ENCODE results near the gene ZNHIT2.

DNA sequence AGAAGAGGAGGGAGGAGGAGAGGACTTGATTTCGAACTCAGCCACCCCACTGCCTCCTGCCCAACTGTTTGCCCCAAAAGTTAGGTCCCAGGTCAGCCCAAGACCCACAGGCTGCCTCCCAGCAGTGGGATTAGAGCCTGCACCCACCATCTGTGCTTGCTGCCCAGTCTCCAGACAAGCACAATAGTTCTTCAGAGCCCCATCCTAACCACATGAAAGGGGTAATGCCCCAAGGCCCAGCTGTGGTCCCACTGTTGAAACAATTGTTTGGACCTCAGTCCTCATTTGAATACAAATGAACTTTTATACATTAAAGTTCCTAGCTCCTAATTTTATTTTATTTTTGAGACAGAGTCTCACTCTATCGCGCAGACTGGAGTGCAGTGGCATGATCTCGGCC is 26.9 kb downstream of the ZNHIT2 start:
- TF ChIP-seq SREBF1 (IDR thresholded peaks at IDR 0.05; ENCODE audit: low read length) (no peak), CTCF (IDR thresholded peaks at IDR 0.05 in 2 of 3, conservative IDR thresholded peaks at IDR 0.05 in 1 of 3; ENCODE audit: control insufficient read depth in 2 of 3, extremely low read depth in 1 of 3, insufficient read depth in 1 of 3, low read depth in 3 of 3, low read length in 3 of 3) (no peak)

Data from GM12878 (cell line).